ENCODE data around the gene FXYD6.
"Not testable (repeated sequence)": the region's sequence is repeated elsewhere in the genome, so short reads cannot be mapped to it uniquely, and the experiment has no call there.

Gene FXYD6, protein sequence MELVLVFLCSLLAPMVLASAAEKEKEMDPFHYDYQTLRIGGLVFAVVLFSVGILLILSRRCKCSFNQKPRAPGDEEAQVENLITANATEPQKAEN

DNA sequence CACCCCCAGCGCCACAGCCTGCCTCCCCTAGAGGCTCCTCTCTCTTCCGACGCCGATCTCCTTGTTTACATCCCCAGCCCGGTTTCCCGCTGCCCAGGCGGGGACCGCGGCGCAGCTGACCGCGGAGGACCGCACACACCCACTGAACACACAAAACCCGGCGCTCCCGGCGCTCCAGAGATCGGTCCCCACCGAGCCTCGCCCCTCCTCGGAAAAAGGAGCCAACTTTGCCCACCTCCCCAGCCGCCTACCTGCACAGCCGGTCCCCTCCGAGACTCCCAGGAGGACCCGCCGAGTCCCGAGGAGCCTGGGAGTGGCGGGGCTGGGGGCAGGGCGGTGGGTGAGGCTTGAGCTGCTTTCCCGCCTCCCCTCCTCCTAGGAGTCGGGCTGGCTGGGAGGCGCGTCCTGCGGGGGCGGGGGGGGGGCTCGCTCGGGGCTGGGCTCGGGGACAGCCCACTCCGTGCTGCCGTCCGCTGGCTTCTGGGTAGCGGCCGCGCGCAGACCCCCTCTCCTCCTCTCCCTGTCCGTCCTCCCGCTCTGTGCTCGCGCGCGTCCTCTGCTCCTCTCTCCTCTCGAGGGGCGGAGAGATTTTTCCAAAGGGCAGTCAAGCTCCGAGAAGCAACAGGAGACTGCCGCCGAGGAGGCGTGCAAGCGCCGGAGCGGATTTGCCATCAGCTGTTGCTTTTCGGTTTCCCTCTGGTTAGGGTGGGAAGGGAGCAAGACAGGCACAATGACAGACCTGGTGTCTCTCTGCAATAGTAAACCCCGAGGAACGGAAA lies at the start of gene FXYD6:
Gene FXYD6 (minus strand): TSS at position 318 of the 779 bp plus-strand sequence. CDS start 33,882 bp downstream, outside the sequence.
- DNase-seq: peak; percentile 39

DNA sequence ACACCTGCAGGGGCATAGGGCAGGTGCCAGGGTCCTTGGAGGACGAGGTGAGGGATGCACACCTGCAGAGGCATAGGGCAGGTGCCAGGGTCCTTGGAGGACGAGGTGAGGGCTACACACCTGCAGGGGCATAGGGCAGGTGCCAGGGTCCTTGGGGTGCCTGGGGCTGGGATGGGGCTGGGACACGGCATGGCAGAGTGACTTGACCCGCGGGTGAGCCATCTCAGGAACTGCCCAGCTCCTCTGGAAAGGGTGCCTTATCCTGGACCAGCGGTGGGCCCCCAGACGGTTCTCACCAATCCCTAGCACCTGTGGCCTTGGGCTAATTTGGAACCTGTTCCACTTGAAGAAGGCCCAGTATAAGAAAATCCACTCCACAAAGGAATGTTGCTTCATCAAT lies 49.7 kb upstream of the FXYD6 start:
- DNase-seq: not testable (repeated sequence)

DNA sequence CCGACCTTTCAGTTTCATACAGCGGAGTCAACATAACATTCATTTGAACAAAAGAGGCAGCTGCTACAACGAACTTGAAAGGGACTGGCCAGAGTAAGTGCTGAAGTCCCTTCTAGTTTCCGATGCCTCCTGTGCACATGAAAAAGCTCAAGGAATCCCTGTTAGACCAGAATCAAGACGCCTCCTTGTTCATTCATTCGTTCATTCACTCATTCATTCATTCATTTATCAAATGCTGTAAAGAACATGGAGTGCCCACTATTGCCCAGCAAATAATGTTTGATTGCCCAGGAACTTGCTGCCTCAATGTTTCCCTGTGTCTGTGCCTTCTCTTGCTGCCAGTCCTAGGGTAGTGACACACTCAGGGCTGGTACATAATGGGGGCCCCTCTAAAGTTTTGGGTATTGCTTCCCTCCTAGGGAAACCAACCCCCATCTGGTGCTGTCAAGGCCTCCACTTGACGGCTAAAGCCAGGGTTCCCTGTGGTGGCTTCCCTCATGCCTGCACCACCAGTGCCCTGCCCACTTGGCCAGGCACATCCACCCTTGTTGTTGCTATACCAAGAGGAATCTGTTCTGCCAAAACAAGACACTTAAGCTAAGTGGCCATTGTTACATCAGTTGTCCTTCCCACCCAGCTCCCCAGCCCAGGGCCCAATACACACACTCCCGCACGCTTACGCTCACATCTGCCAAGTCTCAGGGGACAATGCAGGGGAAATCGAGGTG lies 48.9 kb upstream of the FXYD6 start:
- DNase-seq: no peak

DNA sequence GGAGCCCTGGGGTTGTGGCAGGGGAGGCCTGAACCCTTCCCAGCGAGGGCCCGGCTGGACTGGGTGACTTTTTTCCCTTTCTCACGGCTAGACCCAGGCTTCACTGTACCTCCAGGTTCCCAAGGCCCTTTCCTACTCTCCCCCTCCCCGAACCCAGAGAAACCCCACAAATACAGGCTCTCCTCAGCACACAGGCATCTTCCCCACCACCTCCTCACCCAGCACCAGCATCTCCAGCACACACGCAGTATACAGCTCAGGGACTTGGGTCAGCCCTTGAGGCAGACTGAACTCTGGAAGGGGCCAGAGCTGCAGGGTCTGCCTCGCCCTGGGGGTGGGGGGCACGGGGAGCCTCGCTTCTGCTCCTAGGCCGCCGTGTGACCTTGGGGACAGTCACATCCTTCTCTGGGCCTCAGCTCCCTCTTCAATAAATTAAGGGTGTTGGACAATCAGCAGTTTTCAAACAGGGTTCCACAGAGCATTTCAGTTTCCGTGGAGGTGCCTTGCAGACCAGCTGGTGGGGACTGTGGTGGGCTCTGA lies 48.2 kb upstream of the FXYD6 start:
- DNase-seq: no peak

DNA sequence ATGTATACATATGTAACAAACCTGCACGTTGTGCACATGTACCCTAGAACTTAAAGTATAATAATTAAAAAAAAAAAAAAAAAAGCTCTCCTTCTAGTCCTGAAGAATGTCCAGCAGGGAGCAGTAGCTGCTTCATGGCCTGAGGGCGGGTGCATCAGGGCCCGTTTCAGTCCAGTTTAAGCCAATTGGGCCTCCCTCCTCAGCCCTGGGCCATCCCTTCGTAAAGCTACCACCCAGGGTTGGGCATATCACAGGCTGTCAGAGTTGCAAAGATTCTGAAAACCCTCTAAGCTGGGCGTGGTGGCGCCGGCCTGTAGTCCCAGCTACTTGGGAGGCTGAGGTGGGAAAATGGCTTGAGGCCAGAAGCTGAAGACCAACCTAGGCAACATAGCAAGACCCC lies 47.3 kb upstream of the FXYD6 start:
- no peak for DNase-seq

DNA sequence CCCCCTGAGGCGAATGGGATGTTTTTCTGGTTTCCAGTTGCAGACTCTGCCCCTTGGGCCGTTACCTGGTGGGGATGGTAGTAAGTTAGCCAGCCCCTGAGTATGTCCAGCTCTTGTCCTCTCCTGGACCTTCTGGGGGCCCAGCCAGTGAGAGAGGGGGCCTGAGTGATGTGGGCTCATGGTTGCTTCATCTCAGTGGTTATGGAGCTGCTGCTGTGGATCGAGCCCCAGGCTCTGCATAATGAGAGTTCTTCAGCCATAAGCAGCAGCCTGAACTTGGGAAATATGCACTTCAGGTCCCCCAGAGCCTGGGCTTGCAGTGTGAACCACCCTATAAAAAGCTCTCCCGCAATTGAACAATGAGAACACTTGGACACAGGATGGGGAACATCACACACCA lies 46.8 kb upstream of the FXYD6 start:
- no peak for DNase-seq

DNA sequence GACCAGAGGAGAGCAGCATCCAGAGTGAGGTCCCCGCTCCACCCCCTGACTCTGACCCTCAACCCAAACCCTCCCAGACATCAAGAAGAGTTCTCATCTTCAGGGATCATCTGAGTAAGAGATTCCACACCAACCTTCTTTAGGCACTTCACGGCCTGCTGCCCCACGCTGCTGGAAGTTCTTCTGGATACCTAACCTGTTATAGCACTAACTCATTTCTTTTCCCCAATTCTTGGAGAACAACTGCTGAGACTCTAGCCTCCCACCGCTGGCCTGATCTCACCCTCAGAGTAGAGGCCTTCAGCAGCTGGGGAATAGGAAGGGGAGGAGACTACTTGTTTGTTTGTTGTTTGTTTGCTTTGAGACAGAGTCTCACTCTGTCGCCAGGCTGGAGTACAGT lies 45.4 kb upstream of the FXYD6 start:
- DNase-seq: no peak

DNA sequence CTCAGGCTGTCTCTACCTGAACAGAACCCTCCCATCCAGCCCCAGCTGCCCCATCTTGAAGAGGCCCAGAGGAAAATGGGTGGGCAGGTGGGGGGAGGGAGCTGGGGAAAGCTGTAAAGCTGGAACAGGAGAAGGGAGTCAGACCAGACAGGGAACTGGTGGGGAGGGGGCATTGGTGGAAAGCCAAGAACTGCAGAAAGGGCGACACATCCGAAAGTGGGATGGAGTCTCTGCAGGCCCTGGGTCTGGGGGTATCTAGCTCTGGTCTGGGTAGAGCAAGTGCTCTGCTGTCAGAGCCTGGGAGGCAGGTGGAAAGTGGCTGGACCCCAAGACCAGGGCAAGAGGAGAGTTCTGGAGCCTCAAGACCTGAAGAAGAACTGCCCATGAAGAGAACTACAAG lies 45.0 kb upstream of the FXYD6 start:
- DNase-seq: no peak

DNA sequence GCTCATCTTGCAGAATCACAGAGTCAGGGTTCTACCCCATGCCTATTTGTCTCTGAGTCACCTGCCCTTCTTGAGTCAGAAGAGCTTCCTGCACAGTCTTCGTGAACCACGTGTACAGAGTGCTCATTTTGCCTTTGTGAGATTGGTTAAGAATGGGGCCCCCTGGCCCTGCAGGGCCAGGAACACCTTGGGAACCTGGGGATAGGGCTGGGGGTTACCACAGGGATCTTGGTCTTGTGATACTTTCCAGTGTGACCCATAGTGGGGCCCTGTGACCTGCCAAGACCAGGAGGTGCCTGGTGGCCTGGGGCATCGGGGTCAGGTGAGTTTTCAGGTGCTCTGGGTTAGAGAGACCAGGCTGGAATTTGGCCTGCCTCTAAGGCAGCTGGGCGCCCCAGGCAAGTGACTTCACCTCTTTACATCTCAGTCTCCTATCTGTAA lies 43.3 kb upstream of the FXYD6 start:
- DNase-seq: no peak

DNA sequence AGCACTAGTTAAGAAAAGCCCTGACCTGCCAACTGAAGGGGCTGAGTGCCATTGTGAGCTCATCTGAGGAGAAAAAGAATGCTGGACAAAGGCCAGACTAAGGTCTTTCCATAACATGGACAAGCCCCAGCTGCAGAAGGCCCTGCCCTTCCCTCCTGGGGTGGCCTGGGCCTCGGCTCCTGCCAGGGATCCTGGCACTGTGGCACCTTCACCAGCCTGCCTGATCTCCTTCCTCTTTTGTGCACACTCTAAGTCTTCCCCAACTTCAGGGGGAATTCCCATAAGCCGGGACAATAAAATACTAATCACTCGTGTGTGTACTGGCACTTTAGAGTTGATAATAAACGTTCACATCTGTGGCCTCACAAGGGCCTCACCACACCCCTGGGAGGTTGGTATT lies 42.9 kb upstream of the FXYD6 start:
- DNase-seq: no peak

DNA sequence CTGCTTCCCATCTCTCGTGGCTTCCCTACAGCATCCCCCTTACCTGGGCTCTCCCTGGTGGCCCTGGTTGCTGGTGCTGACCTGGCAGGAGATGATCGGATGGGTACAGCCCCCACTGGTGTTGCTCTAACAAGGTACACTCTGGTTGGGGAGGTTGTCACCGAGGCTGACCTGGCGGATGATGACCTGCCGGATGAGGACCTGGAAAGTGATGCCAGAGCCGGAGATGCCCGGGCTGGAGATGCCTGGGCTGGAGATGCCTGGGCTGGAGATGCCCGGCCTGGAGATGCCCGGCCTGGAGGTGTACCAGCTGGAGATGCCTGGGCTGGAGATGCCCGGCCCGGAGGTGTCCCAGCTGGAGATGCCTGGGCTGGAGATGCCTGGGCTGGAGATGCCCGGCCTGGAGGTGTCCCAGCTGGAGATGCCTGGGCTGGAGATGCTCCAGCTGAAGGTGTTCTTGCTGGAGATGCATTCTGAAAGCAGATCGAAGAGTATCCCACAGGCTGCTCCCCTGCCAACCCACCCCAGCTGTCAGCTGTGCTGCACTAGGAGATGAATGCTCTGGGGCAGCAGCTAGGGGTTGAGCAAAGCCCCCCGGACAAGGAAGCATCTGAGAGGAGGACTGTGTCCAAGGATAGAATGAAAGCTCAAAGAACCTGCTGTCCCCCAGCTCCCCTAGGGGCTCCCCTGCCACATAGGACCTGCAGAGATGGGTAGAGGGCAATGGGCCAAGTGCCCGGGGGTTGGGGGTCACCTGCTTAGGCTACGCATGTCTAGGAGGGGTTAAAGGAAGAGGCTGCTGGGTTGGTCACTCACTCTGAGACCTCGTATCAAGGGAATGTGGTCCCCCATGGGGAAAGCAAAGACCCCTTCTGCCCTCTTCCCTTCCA lies 42.2 kb upstream of the FXYD6 start:
- DNase-seq: no peak

DNA sequence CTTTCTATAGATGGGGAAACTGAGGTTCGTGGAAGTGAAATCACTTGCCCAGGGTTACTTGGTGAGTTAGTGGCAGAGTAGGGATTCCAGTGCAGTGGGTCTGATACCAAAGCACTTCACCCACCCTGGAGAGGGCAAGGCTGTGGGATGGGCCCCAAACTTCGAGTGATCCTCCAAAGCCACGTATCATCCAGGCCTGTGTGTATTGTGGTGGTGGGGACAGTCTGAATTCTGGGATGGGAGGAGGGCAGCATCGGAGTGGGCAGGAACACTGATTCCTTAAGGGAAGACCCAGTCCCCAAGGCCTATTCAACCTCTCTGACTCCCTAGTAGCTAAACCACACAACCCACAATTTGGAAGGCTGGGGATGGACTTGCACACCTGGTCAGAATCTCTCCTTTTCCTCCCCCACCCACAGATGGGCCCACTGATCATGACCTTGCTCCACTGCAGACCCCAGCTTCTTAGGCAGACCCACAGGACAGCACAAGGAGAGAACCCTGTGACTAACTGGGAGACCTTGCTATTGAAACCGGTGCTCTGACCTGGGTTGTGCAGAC lies 41.2 kb upstream of the FXYD6 start:
- DNase-seq: no peak

DNA sequence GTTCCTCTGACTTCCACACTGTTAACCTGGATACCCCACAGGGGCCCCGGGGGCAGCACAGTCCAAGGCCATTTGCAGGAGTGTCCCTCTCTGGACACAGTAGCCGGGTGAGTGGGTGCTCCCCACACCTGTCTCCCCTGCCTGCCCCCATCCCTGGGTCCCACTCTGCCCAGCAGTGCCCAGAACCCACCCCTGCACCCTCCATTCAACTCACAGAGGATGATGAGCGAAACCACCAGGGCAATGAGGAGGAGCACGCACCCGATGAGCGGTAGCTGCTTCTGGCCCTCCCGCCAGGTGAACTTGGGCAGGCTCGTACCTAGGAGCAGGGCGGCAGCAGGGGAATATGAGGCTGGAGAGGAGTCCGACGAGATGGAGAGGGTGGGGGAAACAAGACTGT lies 40.5 kb upstream of the FXYD6 start:
- no peak for DNase-seq

DNA sequence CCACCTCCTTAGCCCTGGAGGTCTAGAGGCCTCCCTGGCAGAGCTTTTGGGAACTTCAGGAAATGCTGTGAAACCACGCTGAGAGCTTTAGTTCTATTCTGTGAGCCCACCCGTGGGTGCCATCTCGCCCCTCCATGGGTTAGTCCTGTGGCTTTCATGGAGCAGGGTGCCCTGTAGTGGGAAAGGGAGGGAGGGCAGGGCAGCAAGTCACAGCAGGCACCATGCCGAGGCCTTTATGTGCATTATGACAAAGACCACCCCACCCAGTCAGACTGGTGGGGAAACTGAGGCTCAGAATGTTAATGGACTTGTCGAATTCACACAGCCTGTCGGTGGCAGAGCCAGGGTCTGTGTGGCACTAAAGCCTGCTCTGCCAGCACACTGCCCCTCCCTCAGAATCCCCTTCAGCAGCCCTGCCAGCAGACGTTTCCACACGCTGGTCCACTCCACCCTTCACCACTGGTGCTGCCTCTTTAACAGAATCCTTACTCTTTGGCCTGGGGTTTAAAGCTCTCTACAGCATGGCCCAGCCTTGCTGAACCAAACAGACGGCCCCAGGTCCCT lies 39.3 kb upstream of the FXYD6 start:
- DNase-seq: no peak

DNA sequence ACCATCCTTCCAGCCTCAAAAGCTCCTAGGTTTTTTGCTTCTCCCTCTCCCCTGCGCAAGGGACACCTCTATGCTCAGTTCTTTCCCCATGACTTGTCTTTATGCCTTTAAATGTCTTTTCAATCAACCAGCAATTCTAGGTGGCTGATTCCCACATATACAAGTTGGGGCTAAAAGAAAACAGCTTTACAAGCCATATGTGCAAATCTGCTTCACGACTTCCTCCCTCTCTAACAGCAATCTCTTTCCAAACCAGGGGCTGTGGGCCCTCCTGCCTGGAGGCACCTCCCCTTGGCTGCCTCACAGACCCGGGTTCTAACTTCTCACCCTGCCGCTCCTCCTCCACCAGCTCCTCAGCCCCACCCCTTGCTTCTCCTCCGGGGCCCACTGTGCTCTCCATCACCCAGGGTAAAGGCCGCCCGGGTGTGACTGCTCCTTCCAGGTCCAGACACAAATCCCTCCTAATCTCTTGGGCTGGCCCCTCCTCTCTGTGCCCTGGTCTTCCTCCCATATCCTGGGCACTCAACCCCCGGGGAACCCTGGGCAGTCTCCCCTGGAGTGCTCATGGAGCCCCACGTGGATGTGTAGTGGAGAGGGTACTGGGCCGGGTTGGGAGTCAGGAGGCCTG lies 38.6 kb upstream of the FXYD6 start:
- DNase-seq: no peak

DNA sequence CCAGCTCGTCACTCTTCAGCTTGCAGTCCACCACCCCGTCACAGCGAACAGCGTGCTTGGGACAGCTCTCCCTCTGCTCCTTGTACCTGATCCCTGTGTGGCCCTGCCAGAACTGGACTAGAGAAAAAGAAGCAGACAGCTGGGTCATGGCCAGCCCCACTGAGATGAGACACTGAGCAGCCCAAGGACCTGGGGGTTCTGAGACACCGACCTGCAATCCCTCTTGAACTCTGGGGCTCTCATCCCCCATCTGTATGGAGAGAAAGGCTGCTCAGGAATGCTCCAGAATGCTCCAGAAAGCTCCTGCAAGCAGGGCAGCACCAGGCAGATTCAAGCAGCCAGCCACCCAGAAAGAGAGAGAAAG lies 37.9 kb upstream of the FXYD6 start:
- DNase-seq: no peak

DNA sequence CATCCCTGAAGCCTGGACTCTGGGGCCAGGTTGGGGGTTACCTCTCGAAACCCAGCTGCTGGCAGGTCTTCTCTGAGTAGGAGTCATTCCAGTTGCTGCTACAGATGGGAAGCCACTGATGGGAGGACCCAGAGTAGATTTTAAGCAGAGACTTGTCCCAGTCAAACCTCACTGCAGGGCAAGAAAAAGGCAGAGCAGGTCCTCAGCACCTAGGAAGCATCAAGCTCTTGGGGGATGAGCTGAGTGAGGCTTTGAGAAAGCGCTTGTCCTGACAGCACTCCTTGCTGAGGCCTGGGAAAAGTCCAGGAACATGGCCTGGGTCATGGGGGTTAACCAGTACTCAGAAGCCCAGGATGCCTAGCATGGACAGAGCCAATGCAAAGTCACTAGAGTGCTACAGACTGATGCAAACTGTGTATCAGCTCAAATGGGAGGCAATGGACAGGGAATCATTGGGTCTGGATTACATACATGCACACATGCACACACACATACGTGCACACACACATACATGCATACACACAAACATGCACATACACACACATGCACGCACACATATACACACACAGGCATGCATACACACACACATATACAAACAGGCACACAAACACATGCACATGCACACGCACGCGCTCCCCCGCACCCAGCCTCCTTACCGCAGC lies 37.4 kb upstream of the FXYD6 start:
- DNase-seq: no peak

DNA sequence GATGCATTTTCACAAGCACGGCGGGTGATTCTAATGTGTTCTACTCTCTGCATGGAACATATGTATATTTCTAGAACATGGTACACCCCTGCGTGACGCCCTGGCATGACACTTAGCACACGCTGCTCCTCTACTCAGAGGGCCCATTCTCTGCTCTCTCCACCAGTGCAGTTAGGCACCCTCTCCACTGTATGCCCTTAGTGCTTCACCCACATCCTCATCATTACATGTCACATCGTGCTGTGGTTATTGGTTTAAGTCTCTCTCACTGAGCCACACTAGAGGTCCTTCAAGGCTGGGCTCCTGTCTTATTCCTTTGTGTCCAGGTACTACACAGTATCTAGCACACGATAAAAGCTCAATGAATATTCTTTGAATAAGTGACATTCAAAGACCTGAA lies 36.0 kb upstream of the FXYD6 start:
- DNase-seq: no peak

DNA sequence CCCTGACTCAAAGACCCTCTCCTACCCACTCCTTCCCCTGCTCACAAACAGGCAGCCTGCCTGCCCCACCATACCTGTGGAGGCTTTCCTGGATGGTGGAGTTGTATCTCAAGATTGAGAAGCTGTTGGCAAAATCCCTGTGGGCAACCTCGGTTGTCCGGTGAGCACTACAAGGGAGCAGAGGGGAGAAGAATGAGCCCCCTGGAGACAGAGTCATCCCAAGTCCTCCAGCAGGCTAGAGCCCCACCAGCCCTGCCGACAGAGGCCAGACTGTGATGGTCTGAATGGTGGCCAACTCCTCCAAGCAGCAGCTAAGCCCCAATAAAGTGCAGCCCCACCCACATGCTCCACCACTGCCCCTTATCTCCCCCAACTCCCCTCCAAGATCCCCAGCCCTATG lies 35.2 kb upstream of the FXYD6 start:
- no peak for DNase-seq

DNA sequence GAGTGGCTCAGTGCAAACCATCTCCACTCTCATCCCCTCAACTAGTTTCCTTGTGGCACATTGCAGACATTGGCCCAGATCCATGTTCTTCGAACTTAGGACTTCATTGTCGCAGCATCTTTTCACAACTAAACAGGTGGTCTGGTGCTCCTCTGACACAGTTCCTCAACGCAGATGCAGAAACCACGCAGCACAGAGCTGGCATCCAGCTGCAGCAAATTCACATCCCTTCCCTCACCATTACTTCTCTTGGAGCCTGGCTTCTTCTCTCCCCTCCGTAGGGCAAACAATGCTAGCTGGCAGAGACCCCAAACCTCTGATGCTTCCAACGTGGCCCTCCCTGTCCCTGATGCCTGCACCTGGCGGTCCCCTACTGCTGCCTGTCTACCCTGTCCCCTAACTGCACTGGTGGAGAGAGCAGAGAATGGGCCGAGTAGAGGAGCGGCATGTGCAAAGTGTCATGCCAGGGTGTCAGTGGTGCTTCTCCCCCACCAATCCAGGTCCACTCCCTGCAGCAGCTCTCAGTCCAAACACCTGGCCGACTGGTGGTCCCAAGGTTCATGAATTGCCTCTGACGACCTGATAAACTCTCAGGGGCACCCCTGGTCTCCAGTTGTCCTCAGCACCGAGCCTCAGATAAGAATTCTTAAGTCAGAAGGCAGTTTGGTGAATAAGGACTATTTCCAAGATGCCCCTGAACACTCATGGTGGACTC lies 34.6 kb upstream of the FXYD6 start:
- DNase-seq: no peak

DNA sequence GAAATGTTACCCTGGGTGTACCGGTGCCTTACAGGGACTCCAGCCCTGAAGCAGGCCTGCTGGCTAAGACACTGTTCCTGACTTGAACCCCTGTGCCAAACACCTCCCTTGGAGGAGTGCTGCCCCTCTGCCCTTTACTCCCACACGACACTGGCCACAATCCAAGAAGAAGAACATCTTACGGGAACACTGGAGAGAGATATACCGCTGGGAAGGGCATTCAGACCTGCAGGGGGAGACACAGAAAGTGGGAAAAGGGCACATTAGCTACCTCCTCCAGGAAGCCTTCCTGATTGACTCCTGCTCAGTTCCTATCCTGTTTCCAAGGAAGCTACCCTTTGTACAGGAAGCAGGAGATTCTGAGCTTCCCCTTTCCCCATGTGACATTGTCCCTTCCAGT lies 34.1 kb upstream of the FXYD6 start:
- no peak for DNase-seq
